ENCODE measurements around the gene TSPAN15.

The TSPAN15 gene

DNA sequence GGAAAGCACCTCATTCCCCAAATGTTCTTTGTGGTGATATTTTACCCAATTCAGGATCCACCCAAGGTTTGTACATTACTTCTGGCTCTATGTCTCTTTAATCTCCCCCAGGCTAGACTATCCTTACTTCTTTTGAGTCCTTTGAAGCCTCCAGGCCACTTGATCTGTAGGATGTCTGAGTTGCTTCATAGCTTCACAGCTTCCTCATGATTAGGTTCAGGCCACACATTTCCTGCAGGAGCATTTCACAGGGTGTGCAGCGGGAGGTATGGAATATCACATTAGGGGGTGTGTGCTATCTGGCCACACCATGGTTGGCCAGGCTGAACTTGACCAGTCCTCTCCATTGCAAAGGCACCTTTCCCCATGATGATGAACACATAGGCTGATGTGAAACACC is 18.7 kb downstream of the TSPAN15 start:
- Histone ChIP-seq H4K20me1 (ENCODE audit: insufficient read depth, low read length) (no peaks in the 10 kb centered on the region), H3K9me3 (ENCODE audit: low read length) (no peaks in the 10 kb centered on the region), H3K4me2 (ENCODE audit: low read length) (no peak overlapping the region), H3K9me2 (ENCODE audit: low read depth, low read length) (no peaks in the 10 kb centered on the region), H3K27me3 (ENCODE audit: insufficient read depth, low read length) (no peaks in the 10 kb centered on the region; the same call in 1 of the 2 replicates), H3K4me3 (ENCODE audit: low read depth, low read length, poor library complexity, severe bottlenecking) (no peak overlapping the region), H2AFZ (ENCODE audit: low read length) (no peak overlapping the region), H3K9ac (ENCODE audit: low read length) (no peak overlapping the region), H3K36me3 (ENCODE audit: insufficient read depth, low read length) (no peaks in the 10 kb centered on the region), H3F3A (ENCODE audit: insufficient read depth, low read length) (no peaks in the 10 kb centered on the region), H3K27ac (ENCODE audit: low read depth, low read length, poor library complexity, severe bottlenecking) (no peak overlapping the region), H3K79me2 (ENCODE audit: insufficient read depth, low read length) (no peaks in the 10 kb centered on the region), H3K4me1 (ENCODE audit: insufficient read depth, low read length, severe bottlenecking) (no peaks in the 10 kb centered on the region)
- TF ChIP-seq EZH2 (IDR thresholded peaks at IDR 0.05; ENCODE audit: borderline replicate concordance, low read length), result no peak
- TF ChIP-seq, protein P1, sequence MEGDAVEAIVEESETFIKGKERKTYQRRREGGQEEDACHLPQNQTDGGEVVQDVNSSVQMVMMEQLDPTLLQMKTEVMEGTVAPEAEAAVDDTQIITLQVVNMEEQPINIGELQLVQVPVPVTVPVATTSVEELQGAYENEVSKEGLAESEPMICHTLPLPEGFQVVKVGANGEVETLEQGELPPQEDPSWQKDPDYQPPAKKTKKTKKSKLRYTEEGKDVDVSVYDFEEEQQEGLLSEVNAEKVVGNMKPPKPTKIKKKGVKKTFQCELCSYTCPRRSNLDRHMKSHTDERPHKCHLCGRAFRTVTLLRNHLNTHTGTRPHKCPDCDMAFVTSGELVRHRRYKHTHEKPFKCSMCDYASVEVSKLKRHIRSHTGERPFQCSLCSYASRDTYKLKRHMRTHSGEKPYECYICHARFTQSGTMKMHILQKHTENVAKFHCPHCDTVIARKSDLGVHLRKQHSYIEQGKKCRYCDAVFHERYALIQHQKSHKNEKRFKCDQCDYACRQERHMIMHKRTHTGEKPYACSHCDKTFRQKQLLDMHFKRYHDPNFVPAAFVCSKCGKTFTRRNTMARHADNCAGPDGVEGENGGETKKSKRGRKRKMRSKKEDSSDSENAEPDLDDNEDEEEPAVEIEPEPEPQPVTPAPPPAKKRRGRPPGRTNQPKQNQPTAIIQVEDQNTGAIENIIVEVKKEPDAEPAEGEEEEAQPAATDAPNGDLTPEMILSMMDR (IDR thresholded peaks at IDR 0.05; ENCODE audit: low read length), result no peak

DNA sequence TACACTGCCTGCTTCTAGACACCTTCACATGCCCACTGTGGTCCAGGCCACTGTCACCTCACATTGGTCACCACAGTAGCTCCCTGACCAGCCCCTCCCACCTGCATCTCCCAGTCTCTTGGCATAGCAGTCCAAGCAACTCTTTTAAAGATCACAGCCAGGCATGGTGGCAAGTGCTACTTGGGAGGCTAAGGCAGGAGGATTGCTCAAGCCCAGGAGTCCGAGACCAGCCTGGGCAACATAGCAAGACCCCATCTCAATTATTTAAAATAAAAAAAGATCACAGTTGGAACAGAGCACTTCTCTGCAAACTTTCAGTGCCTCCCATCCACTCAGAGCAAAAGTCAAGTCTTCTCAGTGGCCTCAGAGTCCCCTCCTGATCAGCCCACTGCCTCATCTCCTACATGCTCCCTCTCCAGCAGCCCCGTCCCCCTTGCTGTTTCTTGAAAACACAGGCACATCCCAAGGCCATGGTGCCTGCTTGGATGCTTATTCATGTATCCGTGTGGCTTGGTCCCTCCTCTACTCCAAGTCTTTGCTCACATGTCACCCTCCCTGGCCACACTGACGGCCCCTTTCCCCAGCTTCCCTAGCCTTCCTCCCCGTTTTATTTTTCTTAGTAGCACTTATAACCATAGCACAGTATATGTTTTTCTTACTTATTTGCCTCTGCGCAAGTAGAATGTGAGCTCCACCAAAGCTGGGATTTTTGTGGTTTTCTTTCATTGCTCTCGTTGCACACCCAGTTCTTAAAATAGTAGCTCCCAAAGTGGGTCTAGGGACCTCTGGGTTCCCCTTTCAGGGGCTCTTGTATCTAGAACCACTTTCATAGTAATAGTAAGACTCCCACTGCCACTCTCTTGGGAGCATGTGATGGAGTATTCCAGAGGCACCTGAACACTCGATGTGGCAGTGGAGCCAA is 19.5 kb downstream of the TSPAN15 start:
- no peaks in the 10 kb centered on the region for H3K9me2 ChIP-seq (ENCODE audit: low read depth, low read length)
- no peaks in the 10 kb centered on the region for H3K79me2 ChIP-seq (ENCODE audit: insufficient read depth, low read length)
- no peaks in the 10 kb centered on the region for H3K4me1 ChIP-seq (ENCODE audit: insufficient read depth, low read length, severe bottlenecking)
- H3K27ac ChIP-seq (ENCODE audit: low read depth, low read length, poor library complexity, severe bottlenecking), result no peak overlapping the region
- H3K9ac ChIP-seq (ENCODE audit: low read length), result no peak overlapping the region
- no peak overlapping the region for H3K4me3 ChIP-seq (ENCODE audit: low read depth, low read length, poor library complexity, severe bottlenecking)
- H4K20me1 ChIP-seq (ENCODE audit: insufficient read depth, low read length), result no peaks in the 10 kb centered on the region
- no peaks in the 10 kb centered on the region for H3F3A ChIP-seq (ENCODE audit: insufficient read depth, low read length)
- H3K36me3 ChIP-seq (ENCODE audit: insufficient read depth, low read length), result no peaks in the 10 kb centered on the region
- no peak overlapping the region for H2AFZ ChIP-seq (ENCODE audit: low read length)
- H3K4me2 ChIP-seq (ENCODE audit: low read length), result no peak overlapping the region
- H3K9me3 ChIP-seq (ENCODE audit: low read length), result no peaks in the 10 kb centered on the region
- TF ChIP-seq, protein P1 (IDR thresholded peaks at IDR 0.05; ENCODE audit: low read length), result no peak
- no peak for TF ChIP-seq EZH2 (IDR thresholded peaks at IDR 0.05; ENCODE audit: borderline replicate concordance, low read length)
- H3K27me3 ChIP-seq (ENCODE audit: insufficient read depth, low read length), result peaks cover 4% of the 10 kb centered on the region

DNA sequence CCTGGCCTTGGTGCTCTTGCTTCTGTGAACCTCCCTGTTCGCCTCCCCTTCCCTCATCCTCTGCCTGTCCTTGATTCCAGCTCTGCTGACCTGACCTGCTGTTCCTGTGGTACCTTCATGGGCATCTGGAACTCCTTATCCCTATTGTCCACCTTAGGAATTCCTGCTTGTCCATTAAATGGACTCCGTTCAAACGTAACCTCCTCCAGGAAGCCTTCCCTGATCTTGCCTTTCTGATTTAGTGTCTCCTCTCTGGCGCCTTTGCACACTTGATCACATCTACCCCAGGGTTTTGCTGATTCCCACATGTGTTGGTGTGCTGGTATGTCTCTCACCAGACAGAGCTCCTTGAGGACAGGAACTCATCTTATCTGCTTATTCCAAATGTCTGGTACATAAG is 20.9 kb downstream of the TSPAN15 start:
- Histone ChIP-seq H3K9me2 (ENCODE audit: low read depth, low read length) (no peaks in the 10 kb centered on the region), H3K9me3 (ENCODE audit: low read length) (no peaks in the 10 kb centered on the region), H3F3A (ENCODE audit: insufficient read depth, low read length) (no peaks in the 10 kb centered on the region), H3K36me3 (ENCODE audit: insufficient read depth, low read length) (no peaks in the 10 kb centered on the region), H3K4me2 (ENCODE audit: low read length) (no peak overlapping the region), H3K4me3 (ENCODE audit: low read depth, low read length, poor library complexity, severe bottlenecking) (no peak overlapping the region), H3K27me3 (ENCODE audit: insufficient read depth, low read length) (peaks cover 4% of the 10 kb centered on the region), H3K79me2 (ENCODE audit: insufficient read depth, low read length) (no peaks in the 10 kb centered on the region), H3K9ac (ENCODE audit: low read length) (no peak overlapping the region), H2AFZ (ENCODE audit: low read length) (no peak overlapping the region), H3K4me1 (ENCODE audit: insufficient read depth, low read length, severe bottlenecking) (no peaks in the 10 kb centered on the region), H4K20me1 (ENCODE audit: insufficient read depth, low read length) (no peaks in the 10 kb centered on the region), H3K27ac (ENCODE audit: low read depth, low read length, poor library complexity, severe bottlenecking) (no peak overlapping the region)
- TF ChIP-seq, protein P1 (IDR thresholded peaks at IDR 0.05; ENCODE audit: low read length), result no peak
- TF ChIP-seq EZH2 (IDR thresholded peaks at IDR 0.05; ENCODE audit: borderline replicate concordance, low read length), result no peak
